ENCODE data around the gene KAT6B.
"Not testable (repeated sequence)": the region's sequence is repeated elsewhere in the genome, so short reads cannot be mapped to it uniquely, and the experiment has no call there.

KAT6B gene

DNA sequence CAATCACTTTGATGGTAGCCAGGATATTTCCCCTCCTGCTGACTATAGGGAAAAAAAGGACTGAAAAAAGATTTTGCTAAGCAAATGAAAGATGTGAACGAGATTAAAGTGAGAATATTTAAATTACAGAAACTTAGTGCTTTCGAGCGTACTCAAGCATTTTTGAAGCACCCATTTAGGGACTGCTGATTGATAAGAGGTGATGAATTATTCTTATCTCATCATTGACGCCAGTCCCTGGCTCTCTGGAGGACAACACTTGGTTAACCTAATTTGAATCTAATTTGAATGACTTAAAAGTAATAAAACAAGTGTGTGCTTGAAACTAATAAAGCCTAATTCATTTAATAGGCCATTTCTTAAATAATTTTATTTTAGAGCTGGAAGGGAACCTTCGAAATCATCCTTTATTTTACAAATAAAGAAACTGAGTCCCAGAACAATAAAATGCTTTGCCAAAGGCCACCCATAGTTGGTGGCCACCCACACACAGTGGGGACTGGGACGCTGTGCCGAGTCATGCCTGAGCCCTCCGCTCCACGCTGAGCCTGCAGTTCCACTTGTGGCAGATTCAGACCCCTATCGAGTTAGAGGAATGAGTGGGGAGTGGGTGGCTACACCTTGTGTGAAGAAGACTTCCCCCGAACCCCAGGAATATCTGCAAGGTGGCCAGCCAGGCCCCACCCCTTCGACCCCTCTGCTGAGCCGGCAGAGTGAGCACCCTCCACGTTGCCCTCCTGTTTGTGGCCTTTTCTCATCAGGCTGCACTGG is 223.9 kb downstream of the KAT6B start:
- H3K4me3 ChIP-seq (ENCODE audit: low read depth, low read length): no peak overlapping the region
- in situ Hi-C loops (cut with HindIII; ENCODE audit: low sequenced_read_pairs): no loop called here
- no peak for TF ChIP-seq CTCF (IDR thresholded peaks at IDR 0.05; ENCODE audit: low read depth, low read length, missing control alignments)
- DNase-seq (ENCODE audit: low read depth): no peak

DNA sequence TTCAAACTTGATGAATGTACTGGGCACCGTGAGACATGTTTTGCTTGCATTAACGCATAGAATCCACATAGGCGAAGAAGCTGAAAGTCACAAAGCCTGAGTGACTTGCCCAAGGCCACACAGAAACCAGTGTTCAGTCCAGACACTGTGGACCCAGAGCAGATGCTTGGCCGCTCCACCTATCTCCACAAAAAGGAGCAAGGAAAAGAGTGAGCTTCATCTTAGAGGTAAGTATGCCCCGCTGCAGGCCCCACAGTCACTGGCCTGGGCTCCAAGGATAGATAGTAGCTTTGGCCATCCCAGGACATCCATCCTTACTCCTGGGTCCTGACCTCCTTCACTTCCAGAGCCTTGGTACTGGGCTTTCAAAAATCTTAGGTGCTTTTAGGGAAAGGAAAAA is 224.9 kb downstream of the KAT6B start:
- TF ChIP-seq CTCF (IDR thresholded peaks at IDR 0.05; ENCODE audit: low read depth, low read length, missing control alignments): no peak
- H3K4me3 ChIP-seq (ENCODE audit: low read depth, low read length): no peak overlapping the region
- DNase-seq (ENCODE audit: low read depth): no peak
- in situ Hi-C loops (cut with HindIII; ENCODE audit: low sequenced_read_pairs): no loop called here

DNA sequence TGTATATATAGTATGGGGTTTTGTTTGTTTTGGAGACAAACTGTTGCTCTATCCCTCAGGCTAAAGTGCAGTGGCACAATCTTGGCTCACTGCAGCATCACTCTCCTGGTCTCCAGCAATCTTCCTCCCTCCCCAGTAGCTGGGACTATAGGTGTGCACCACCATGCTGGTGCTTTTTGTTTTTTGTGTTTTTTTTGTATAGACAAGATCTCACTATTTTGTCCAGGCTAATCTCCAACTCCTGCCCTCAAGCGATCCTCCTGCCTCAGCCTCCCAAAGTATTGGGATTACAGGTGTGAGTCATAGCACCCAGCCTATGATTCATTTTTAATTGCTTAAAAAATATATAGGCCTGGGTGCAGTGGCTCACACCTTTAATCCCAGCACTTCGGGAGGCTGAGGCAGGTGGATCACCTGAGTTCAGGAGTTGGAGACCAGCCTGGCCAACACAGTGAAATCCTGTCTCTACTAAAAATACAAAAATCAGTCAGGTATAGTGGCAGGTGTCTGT is 229.6 kb downstream of the KAT6B start:
- H3K4me3 ChIP-seq (ENCODE audit: low read depth, low read length); DNase-seq (ENCODE audit: low read depth); in situ Hi-C loops (cut with HindIII; ENCODE audit: low sequenced_read_pairs): not testable (repeated sequence)

- no peak for TF ChIP-seq CTCF (IDR thresholded peaks at IDR 0.05; ENCODE audit: low read depth, low read length, missing control alignments)
- H3K4me3 ChIP-seq (ENCODE audit: low read depth, low read length): no peak overlapping the region
- in situ Hi-C loops (cut with HindIII; ENCODE audit: low sequenced_read_pairs): no loop called here
- DNase-seq (ENCODE audit: low read depth): no peak
Measured at GRCh38 chr10:75057680-75058079, 231.3 kb downstream of the KAT6B start.

GRCh38 chr10:75058161-75058560 is 231.8 kb downstream of the KAT6B start:
- H3K4me3 ChIP-seq (ENCODE audit: low read depth, low read length): no peak overlapping the region
- in situ Hi-C loops (cut with HindIII; ENCODE audit: low sequenced_read_pairs): no loop called here
- DNase-seq (ENCODE audit: low read depth): no peak
- TF ChIP-seq CTCF (IDR thresholded peaks at IDR 0.05; ENCODE audit: low read depth, low read length, missing control alignments): no peak

- DNase-seq (ENCODE audit: low read depth): no peak
- TF ChIP-seq CTCF (IDR thresholded peaks at IDR 0.05; ENCODE audit: low read depth, low read length, missing control alignments): no peak
- H3K4me3 ChIP-seq (ENCODE audit: low read depth, low read length): no peak overlapping the region
- in situ Hi-C loops (cut with HindIII; ENCODE audit: low sequenced_read_pairs): no loop called here
Measured at GRCh38 chr10:75061709-75062505, 235.5 kb downstream of the KAT6B start.

Data from astrocyte of the cerebellum (primary cell).